ENCODE results near the gene PELI2.

DNA sequence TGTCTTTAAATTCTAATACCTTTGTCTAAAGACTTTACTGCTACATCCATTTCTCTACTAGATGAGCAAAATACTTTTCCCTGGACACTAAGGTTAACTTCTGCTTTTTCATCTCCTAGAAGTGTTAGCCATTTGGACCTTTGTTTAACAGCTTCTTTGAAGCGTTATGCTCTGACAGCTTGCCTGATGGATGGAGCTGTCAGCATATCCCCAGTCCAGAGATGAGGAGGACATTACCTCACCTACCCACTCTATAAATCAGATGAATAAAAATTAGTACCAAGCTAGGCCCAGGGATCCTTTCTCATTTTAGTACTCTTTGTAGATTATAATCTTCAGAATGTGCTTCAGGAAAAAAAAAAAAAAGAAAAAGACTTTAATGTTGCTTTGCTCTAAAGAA, 222.7 kb downstream of the PELI2 start:
- no peak for TF ChIP-seq CTCF (IDR thresholded peaks at IDR 0.05; ENCODE audit: low read length)
- no peak for TF ChIP-seq EZH2 (IDR thresholded peaks at IDR 0.05; ENCODE audit: borderline replicate concordance, low read length)

Measured in OCI-LY1 (cell line).